Measurements from ENCODE around the gene CACYBP. TPM values are rescaled to one million over a fixed set of nuclear protein-coding genes. Genes with fewer than 3 reads are reported as not detected.
"Not testable (repeated sequence)": the region's sequence is repeated elsewhere in the genome, so short reads cannot be mapped to it uniquely, and the experiment has no call there.

Gene CACYBP
- total RNA-seq, 1 experiment from 2014 or later: 194 TPM

DNA sequence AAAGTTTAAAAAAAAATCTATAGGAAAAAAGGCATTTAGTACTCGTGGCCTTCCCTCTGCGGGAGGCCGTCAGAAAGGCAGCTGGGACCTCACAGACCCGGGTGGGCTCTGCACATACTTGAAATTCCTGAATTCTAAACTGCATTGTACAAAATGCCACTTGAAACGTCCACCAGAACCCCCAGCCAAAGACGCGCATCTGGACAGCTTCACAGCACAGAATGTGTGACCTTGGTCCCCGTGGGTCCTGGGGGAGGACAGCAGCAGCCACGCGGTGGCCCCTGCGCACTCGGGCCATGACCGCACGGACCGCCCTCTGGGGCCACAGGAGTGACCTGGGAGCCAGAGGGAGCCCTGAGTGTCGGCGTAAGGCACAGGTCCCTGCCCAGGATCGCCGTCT is 44.1 kb downstream of the CACYBP start:
- Histone ChIP-seq H3K9me2 (ENCODE audit: insufficient read depth) (no peaks in the 10 kb centered on the region), H4K20me1 (ENCODE audit: insufficient read depth) (no peaks in the 10 kb centered on the region), H3K27me3 (ENCODE audit: insufficient read depth, low read length) (peaks cover 2% of the 10 kb centered on the region; the same call in 1 of the 2 replicates), H3K4me1 (ENCODE audit: control insufficient read depth in 1 of 2, insufficient read depth in 2 of 2, low read length in 2 of 2) (no peaks in the 10 kb centered on the region), H3K4me3 (replicated peaks in 1 of 2; ENCODE audit: low read depth in 1 of 2, low read length in 2 of 2) (no peak overlapping the region), H2AFZ (ENCODE audit: low read depth, low read length, poor library complexity, severe bottlenecking) (no peak overlapping the region), H3K9ac (ENCODE audit: low read length) (no peak overlapping the region), H3K4me2 (ENCODE audit: low read length) (no peak overlapping the region), H3K9me3 (ENCODE audit: control insufficient read depth in 1 of 2, insufficient read depth in 1 of 2, low read depth in 1 of 2, low read length in 2 of 2) (no peaks in the 10 kb centered on the region), H3K27ac (ENCODE audit: low read depth, low read length) (no peak overlapping the region), H3K79me2 (ENCODE audit: insufficient read depth, low read length) (no peaks in the 10 kb centered on the region), H3K36me3 (ENCODE audit: control insufficient read depth in 1 of 2, insufficient read depth in 2 of 2, low read length in 2 of 2) (no peaks in the 10 kb centered on the region)
- intact Hi-C loops (cut with micrococcal nuclease): no loop called here
- no peak for ATAC-seq
- RAD21 ChIA-PET (ENCODE audit: low non-redundant PET in 1 of 2, low total read pairs in 2 of 2, uncharacterized antibody in 2 of 2, unreplicated experiment in 2 of 2): no interaction called here
- TF ChIP-seq ZNF274 (IDR thresholded peaks at IDR 0.05; ENCODE audit: low read depth, low read length) (no peak), RAD21 (IDR thresholded peaks at IDR 0.05; ENCODE audit: low read depth) (no peak), CEBPB (IDR thresholded peaks at IDR 0.05; ENCODE audit: low read depth) (no peak), YY1 (IDR thresholded peaks at IDR 0.05; ENCODE audit: extremely low read depth, insufficient replicate concordance, low read depth, low read length) (no peak), EZH2 (IDR thresholded peaks at IDR 0.05) (no peak), EGR1 (IDR thresholded peaks at IDR 0.05; ENCODE audit: low read depth) (no peak)
- CTCF ChIA-PET: no interaction called here
- no peak for DNase-seq (ENCODE audit: low read depth, low spot score)
- POLR2A ChIA-PET: no interaction called here
- no TSS peak for BruUV-seq (replicated peaks)

DNA sequence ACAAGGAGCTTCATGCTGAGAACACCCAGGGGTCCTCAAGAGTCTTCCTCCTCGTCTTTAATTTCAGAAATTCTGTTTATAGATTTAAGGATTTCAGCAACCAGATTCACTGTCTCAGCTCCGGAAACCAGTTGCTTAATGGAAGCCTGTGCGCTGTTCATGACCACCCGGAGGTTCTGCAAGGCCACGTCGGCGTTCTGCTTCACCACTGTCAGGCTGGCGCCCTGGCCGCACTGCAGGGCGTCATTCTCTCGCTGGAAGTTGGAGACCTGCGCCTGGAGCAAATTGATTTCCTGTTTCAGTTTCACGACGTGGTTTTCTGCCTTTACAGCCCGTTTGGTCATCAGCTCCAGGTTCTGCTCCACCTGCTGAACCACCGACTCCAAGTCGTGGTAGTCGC is 44.8 kb downstream of the CACYBP start:
- H3K4me2 ChIP-seq (ENCODE audit: low read length); H3K27me3 ChIP-seq (ENCODE audit: insufficient read depth, low read length); RAD21 ChIA-PET (ENCODE audit: low non-redundant PET in 1 of 2, low total read pairs in 2 of 2, uncharacterized antibody in 2 of 2, unreplicated experiment in 2 of 2); intact Hi-C loops (cut with micrococcal nuclease); BruUV-seq (replicated peaks); H3K4me3 ChIP-seq (replicated peaks in 1 of 2; ENCODE audit: low read depth in 1 of 2, low read length in 2 of 2); H3K36me3 ChIP-seq (ENCODE audit: control insufficient read depth in 1 of 2, insufficient read depth in 2 of 2, low read length in 2 of 2); CTCF ChIA-PET; H3K9me2 ChIP-seq (ENCODE audit: insufficient read depth); H3K79me2 ChIP-seq (ENCODE audit: insufficient read depth, low read length); H3K4me1 ChIP-seq (ENCODE audit: control insufficient read depth in 1 of 2, insufficient read depth in 2 of 2, low read length in 2 of 2); H3K27ac ChIP-seq (ENCODE audit: low read depth, low read length); ATAC-seq; H3K9ac ChIP-seq (ENCODE audit: low read length); DNase-seq (ENCODE audit: low read depth, low spot score); H2AFZ ChIP-seq (ENCODE audit: low read depth, low read length, poor library complexity, severe bottlenecking); H4K20me1 ChIP-seq (ENCODE audit: insufficient read depth); POLR2A ChIA-PET; H3K9me3 ChIP-seq (ENCODE audit: control insufficient read depth in 1 of 2, insufficient read depth in 1 of 2, low read depth in 1 of 2, low read length in 2 of 2): not testable (repeated sequence)
